Small intestine (tissue), 7 donors: ENCODE results near the gene LRP1B. TPM values are rescaled to one million over a fixed set of nuclear protein-coding genes. Genes with fewer than 3 reads are reported as not detected.
A peak's percentile ranks its signal among the peaks of the same experiment; 100 is the strongest.

Experiments used
- DNase-seq, 2 donors: peaks; one replicate each; pipeline versions ENCODE4 v3.0.0 to v3.0.0-alpha.2; 2013
- FAIRE-seq: peaks from 2 replicates; lab custom pipeline; 2012; peaks lifted over from hg19 to GRCh38; lab: Jason Lieb, UNC
- H3K27ac ChIP-seq, 3 donors: one replicate each; pipeline ENCODE4 v1.5.1; 2013; ENCODE audit warnings: low read length in 2 of 3, mild to moderate bottlenecking in 2 of 3, control low read depth in 1 of 3, inconsistent platforms in 1 of 3, low read depth in 1 of 3, moderate library complexity in 1 of 3
- H3K27me3 ChIP-seq, 3 donors: one replicate each; pipeline ENCODE4 v1.6.1; 2013; ENCODE audit warnings: low read length in 3 of 3, inconsistent platforms in 1 of 3; ENCODE audit not compliant: control insufficient read depth in 3 of 3, insufficient read depth in 3 of 3
- H3K36me3 ChIP-seq, 3 donors: one replicate each; pipeline ENCODE4 v1.6.1; 2013; ENCODE audit warnings: low read length in 3 of 3, inconsistent platforms in 1 of 3, low read depth in 1 of 3, mild to moderate bottlenecking in 1 of 3, moderate library complexity in 1 of 3; ENCODE audit not compliant: control insufficient read depth in 3 of 3, insufficient read depth in 2 of 3
- H3K4me1 ChIP-seq, 3 donors: one replicate each; pipeline ENCODE4 v1.6.1; 2013; ENCODE audit warnings: low read length in 2 of 3, inconsistent platforms in 1 of 3, low read depth in 1 of 3, mild to moderate bottlenecking in 1 of 3, moderate library complexity in 1 of 3; ENCODE audit not compliant: control insufficient read depth in 3 of 3, insufficient read depth in 2 of 3
- H3K4me3 ChIP-seq, 3 donors: one replicate each; pipeline ENCODE4 v1.5.1; 2013; ENCODE audit warnings: low read length in 3 of 3, control low read depth in 1 of 3, inconsistent platforms in 1 of 3, low read depth in 1 of 3, mild to moderate bottlenecking in 1 of 3, moderate library complexity in 1 of 3
- H3K9me3 ChIP-seq, 2 donors: one replicate each; pipeline ENCODE4 v1.6.1; 2013; ENCODE audit warnings: low read depth in 1 of 2, low read length in 1 of 2; ENCODE audit not compliant: control insufficient read depth in 2 of 2, insufficient read depth in 1 of 2
- WGBS, 3 donors: extraction: QIAGEN DNeasy Blood & Tissue Kit; methylation state at CpG; one replicate each; pipeline ENCODE4 v1.1.7; 2013; 5-methylcytosine and 5-hydroxymethylcytosine counted together
- polyA plus RNA-seq, 4 donors: library from polyadenylated mRNA; stranded (reverse) in 3 of 4; unstranded in 1 of 4; fragments of 200-250 nt in 3 of 4; fragments of 120-200 nt in 1 of 4; gene quantifications; one replicate each; pipeline versions ENCODE4 v1.2.1 to v1.2.3, GENCODE V29; 2013
- donor health status: healthy with polysubstance abuse.
- donor health status: control.
- donor health status: control.
- donor health status: Bipolar disorder and iron deficiency.
- donor health status: healthy.

LRP1B gene
- polyA plus RNA-seq, 4 donors = 0.07 to 0.64 TPM; not detected in 2

DNA sequence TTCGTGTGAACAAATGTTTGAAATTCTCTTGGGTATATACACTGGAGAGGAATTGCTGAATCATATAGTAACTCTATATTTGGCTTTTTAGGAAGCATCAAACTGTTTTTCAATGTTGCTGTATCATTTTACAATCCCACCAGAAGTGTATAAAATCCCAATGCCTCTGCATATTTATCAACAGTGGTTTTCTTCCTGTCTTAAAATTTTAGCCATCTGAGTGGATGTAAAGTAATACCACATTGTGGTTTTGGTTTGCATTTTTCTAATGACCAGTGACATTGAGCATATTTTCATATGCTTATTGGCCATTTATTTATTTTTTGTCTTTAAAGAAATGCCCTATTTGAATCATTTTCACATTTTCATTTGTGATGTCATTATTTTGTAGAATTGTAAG is 22.8 kb upstream of the LRP1B start:
- WGBS, 3 donors = 62 to 83% (median 65%) methylated on average over 1 of the region's 1 CpG
- Histone ChIP-seq H3K27ac (no peak overlapping the region), H3K4me1 (no peaks in the 10 kb centered on the region), H3K36me3 (no peaks in the 10 kb centered on the region), H3K27me3 (no peaks in the 10 kb centered on the region), H3K9me3 (no peaks in the 10 kb centered on the region), H3K4me3 (no peak overlapping the region)
- no peak for DNase-seq
- FAIRE-seq = no peak

DNA sequence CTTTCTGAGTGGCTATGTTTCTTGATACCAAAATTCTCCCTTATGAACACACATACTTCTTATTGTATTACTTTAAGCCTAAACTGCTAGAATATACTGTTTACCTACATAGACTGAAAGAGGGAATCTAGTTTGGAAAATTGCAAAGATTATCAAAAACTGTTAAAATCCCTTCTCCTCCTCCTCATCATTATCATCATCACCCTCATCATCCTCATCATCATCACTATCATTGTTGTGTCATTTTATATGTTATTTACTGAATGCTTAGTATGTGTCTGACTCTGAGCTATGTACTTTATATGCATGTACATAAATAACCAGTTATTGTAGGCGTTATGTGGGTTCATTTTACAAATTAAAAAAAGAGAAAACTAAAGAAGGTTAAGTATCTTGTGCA is 19.6 kb upstream of the LRP1B start:
- H3K36me3 ChIP-seq = no peaks in the 10 kb centered on the region
- no peaks in the 10 kb centered on the region for H3K4me1 ChIP-seq
- H3K4me3 ChIP-seq = no peak overlapping the region
- H3K9me3 ChIP-seq = no peaks in the 10 kb centered on the region
- H3K27me3 ChIP-seq = no peaks in the 10 kb centered on the region
- DNase-seq (no peak), FAIRE-seq (no peak)
- no peak overlapping the region for H3K27ac ChIP-seq
- WGBS, 3 donors = 61 to 85% (median 81%) methylated on average over 1 of the region's 1 CpG

DNA sequence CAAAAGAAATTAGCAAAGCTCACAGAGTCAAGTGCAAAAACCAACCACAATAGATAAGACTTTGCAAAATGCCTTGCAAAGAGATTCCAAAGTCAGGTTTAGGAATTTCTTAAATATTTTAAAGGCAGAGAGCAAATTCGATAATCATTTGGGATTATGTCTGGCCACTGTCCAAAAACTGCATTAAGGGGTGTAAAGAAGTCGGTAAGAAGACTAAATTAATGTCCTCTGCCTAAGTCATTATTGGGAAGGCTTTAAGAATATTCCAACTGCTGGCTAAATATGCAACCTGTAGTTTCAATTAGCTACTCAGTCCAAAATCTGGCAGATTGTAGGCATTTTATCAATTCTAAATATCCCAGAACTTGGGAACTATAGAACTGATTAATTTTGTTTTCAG is 13.7 kb upstream of the LRP1B start:
- 40 to 62% (median 51%) methylated on average over 2 of the region's 2 CpGs for WGBS, 3 donors
- DNase-seq (no peak), FAIRE-seq (no peak)
- H3K4me1 ChIP-seq = no peaks in the 10 kb centered on the region
- H3K27ac ChIP-seq = no peak overlapping the region
- H3K4me3 ChIP-seq = no peak overlapping the region
- no peaks in the 10 kb centered on the region for H3K36me3 ChIP-seq
- H3K9me3 ChIP-seq = no peaks in the 10 kb centered on the region
- no peaks in the 10 kb centered on the region for H3K27me3 ChIP-seq

DNA sequence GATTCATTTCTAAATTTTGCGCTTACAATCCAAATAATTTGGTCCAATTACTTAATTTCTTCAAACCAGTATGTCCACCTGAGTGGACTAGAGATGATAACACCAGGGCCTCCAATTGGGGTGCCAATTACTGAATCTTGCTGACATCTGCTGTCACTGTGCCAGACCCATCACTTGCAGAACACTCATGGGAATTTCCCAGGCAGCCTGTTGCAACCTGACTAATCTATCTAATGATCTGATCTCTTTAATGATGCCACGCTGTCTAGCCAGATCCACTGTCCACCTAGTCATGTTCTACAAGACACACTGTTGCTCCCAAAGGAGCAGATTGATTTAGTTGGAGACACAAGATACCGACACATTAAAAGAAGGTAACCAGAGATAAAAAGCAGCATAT is 11.8 kb upstream of the LRP1B start:
- no peak for DNase-seq
- WGBS, 3 donors = 70 to 85% (median 73%) methylated on average over 3 of the region's 3 CpGs

DNA sequence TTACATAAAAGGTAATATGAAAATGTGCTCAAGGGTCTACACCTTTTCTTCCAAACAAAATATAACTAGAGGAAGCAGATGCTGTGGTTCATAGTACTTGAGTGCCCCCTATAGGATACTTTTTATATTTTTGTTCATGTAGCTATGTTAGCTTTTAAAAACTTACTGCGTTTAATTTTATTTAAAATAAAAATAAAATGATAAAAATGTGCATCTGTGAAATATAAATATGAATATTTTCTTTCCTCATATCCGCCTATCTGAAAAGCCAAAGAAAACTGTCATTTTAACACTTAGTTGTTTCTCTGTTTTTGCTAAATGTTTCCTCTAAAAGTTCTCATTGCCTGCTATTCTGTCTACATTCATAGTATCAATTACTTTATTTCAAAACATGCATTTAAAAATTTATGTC is 9.6 kb upstream of the LRP1B start:
- Histone ChIP-seq H3K27me3 (no peaks in the 10 kb centered on the region), H3K27ac (no peak overlapping the region), H3K9me3 (no peaks in the 10 kb centered on the region), H3K36me3 (no peaks in the 10 kb centered on the region), H3K4me3 (no peak overlapping the region), H3K4me1 (no peaks in the 10 kb centered on the region)
- DNase-seq = peak; percentile 7 to 11
- 5 to 11% (median 7%) methylated on average over 2 of the region's 2 CpGs for WGBS, 3 donors
- peak; percentile 39 for FAIRE-seq

More for the DNA sequence above, 11.8 kb upstream of the LRP1B start:
- H3K4me1 ChIP-seq = no peaks in the 10 kb centered on the region
- H3K27ac ChIP-seq = no peak overlapping the region
- no peaks in the 10 kb centered on the region for H3K9me3 ChIP-seq
- no peak for FAIRE-seq
- H3K36me3 ChIP-seq = no peaks in the 10 kb centered on the region
- no peaks in the 10 kb centered on the region for H3K27me3 ChIP-seq
- H3K4me3 ChIP-seq = no peak overlapping the region

DNA sequence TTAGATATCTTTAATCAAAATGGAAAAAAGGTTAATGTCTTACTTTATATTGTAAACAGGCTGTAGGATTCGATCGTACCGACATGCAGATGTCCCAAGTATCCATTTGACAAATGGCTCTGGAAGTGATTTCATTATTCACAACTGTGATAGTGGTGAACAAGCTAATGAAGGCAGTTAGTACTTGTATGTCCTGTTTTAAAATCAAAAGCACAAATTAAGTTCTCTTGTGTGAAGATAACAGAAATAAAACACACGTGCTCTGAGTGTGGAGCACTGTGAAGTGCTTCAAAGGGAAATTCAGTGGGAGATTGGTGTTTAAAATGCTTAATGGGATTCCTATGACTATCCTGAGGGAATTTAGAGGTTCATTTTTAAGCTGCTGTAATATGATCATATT is 8.6 kb upstream of the LRP1B start:
- Histone ChIP-seq H3K36me3 (no peaks in the 10 kb centered on the region), H3K4me3 (no peak overlapping the region), H3K27me3 (no peaks in the 10 kb centered on the region), H3K4me1 (no peaks in the 10 kb centered on the region), H3K27ac (no peak overlapping the region), H3K9me3 (no peaks in the 10 kb centered on the region)
- FAIRE-seq (no peak), DNase-seq (no peak)
- WGBS, 3 donors = 47 to 60% (median 47%) methylated on average over 4 of the region's 4 CpGs

DNA sequence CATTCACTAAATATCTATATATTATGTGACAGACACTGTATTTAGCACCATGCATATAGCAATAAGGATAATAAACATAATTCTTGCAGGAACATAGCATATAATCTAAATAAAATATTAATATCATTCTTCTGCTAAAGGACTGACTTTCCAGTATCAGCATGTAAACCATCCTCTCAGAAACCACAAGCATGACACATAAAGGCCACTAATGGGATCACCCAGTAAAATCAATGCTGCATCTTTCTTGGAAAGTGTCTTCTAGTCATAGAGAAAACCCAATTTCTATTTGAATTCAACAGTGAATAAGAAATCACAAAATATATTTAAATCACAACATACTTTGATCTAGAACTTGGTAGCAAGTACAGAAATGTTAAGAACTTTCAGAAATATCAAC is 5.8 kb upstream of the LRP1B start:
- no peak for FAIRE-seq

DNA sequence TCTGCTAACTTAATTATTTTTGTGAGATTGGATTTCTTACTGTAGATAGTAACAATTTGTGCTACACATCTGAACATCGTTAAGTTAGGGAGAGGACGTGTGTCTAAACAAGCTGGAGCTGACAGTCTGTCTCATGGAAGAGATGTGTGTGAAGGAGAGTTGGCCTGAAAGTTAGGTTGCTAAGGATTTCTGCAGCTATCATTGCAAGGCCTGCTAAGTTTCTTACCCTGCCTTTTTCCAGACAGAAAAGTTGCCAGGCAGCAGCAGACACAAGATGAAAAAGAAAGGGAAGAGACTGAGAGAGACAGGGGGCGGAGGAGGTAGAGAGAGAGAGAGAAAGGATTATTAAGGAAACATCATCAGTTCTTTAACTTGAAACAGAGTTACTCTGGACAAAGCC is 4.1 kb upstream of the LRP1B start:
- 79 to 86% (median 83%) methylated on average over 3 of the region's 3 CpGs for WGBS, 3 donors
- no peak overlapping the region for H3K27ac ChIP-seq
- FAIRE-seq (no peak), DNase-seq (no peak)
- H3K27me3 ChIP-seq = peaks cover 0 to 4% (median 4%) of the 10 kb centered on the region in 3 donors
- H3K9me3 ChIP-seq = no peaks in the 10 kb centered on the region
- H3K36me3 ChIP-seq = no peaks in the 10 kb centered on the region
- peaks cover 0 to under 1% (median 0%) of the 10 kb centered on the region in 3 donors for H3K4me1 ChIP-seq
- no peak overlapping the region for H3K4me3 ChIP-seq

More for the DNA sequence above, 5.8 kb upstream of the LRP1B start:
- Histone ChIP-seq H3K36me3 (no peaks in the 10 kb centered on the region), H3K9me3 (no peaks in the 10 kb centered on the region), H3K4me1 (no peaks in the 10 kb centered on the region), H3K4me3 (no peak overlapping the region), H3K27me3 (no peaks in the 10 kb centered on the region), H3K27ac (no peak overlapping the region)
- no peak for DNase-seq
